Adrenal gland (tissue), 12 donors: ENCODE data around the gene MOB1B. TPM values are rescaled to one million over a fixed set of nuclear protein-coding genes. Genes with fewer than 3 reads are reported as not detected.
A peak's percentile ranks its signal among the peaks of the same experiment; 100 is the strongest.

ENCODE experiments used
- DNase-seq, 7 donors: peaks; one replicate each; pipeline ENCODE4 v3.0.0-alpha.2; 2019 to 2020
- H3K27ac ChIP-seq, 5 donors: fragments of 200-600 bp; sonication (generic) in 4 of 5; 1 replicate in 3 of 5; 2 replicates in 2 of 5; pipeline versions ENCODE4 v1.5.1 to v1.8.0; 2016 to 2020; ENCODE audit warnings: mild to moderate bottlenecking in 1 of 5
- H3K27me3 ChIP-seq: fragments of 200-600 bp; 2 replicates; pipeline ENCODE4 v1.8.0; 2021
- H3K36me3 ChIP-seq, 2 donors: fragments of 200-600 bp; replicated peaks in 1 of 2; 1 replicate in 1 of 2; 2 replicates in 1 of 2; pipeline versions ENCODE4 v1.5.1 to v1.8.0; 2018 to 2022
- H3K4me1 ChIP-seq, 2 donors: fragments of 200-600 bp; replicated peaks in 1 of 2; 1 replicate in 1 of 2; 2 replicates in 1 of 2; pipeline versions ENCODE4 v1.5.1 to v1.8.0; 2018 to 2021
- H3K4me3 ChIP-seq, 4 donors: fragments of 200-600 bp; sonication (generic) in 3 of 4; one replicate each; pipeline ENCODE4 v1.5.1; 2016 to 2018
- H3K9me3 ChIP-seq, 3 donors: fragments of 200-600 bp; sonication (generic) in 1 of 3; replicated peaks in 1 of 3; 1 replicate in 2 of 3; 2 replicates in 1 of 3; pipeline versions ENCODE4 v1.5.1 to v1.8.0; 2016 to 2021
- POLR2A ChIP-seq, 2 donors: fragments of 450-650 bp; IDR thresholded peaks; one replicate each; pipeline ENCODE4 v1.6.1; 2017; ENCODE audit warnings: antibody characterized with exemption in 2 of 2, mild to moderate bottlenecking in 2 of 2, moderate library complexity in 1 of 2
- WGBS, 4 donors: extraction: QIAGEN DNeasy Blood & Tissue Kit in 2 of 4; methylation state at CpG; one replicate each; pipeline versions ENCODE4 v1.1.5 to v1.1.7; 2013 to 2017; 5-methylcytosine and 5-hydroxymethylcytosine counted together
- intact Hi-C, 2 donors: fragments of 100-400 bp; cut with DNase I; formaldehyde crosslinking; loops; one replicate each; pipeline versions ENCODE4 v1.14.1 to v1.15.0; 2022 to 2023
- polyA plus RNA-seq, 3 donors: library from polyadenylated mRNA; stranded (reverse); fragments of 200-250 nt in 2 of 3; fragments of 350-450 nt in 1 of 3; fragmentation: Illumina TruSeq in 1 of 3; extraction: RNeasy Lipid Tissue Mini Kit (QIAGEN cat#74804) in 1 of 3; gene quantifications; one replicate each; pipeline ENCODE4 v1.2.3, GENCODE V29; 2013 to 2014
- total RNA-seq, 9 donors: library from RNA; depleted of rRNA in 4 of 9; stranded (reverse); fragments of >200 nt in 4 of 9; fragments of 120-200 nt in 1 of 9; fragmentation: NEBNext Ultra II Directional in 1 of 9; extraction: Animal tissue kit (Norgen Biotek cat#: 25700) in 1 of 9; gene quantifications; one replicate each; pipeline versions ENCODE4 v1.1.0 to v1.2.4, GENCODE V29; 2013 to 2023
- TF ChIP-seq, protein P1 (sequence below), 6 experiments: fragments of 450-650 bp in 4 of 6; fragments of 200-600 bp in 2 of 6; sonication (generic) in 1 of 6; IDR thresholded peaks; 1 replicate in 5 of 6; 2 replicates in 1 of 6; pipeline versions ENCODE4 v1.5.1 to v1.8.0; 2016 to 2021; ENCODE audit warnings: antibody characterized with exemption in 6 of 6, mild to moderate bottlenecking in 2 of 6, moderate library complexity in 1 of 6
- donor health status: healthy with polysubstance abuse.
- donor health status: Bipolar disorder and iron deficiency.
- donor health status: DM: yes; HTN: yes; CAD: no.
- donor health status: DM: no; HTN: no; CAD: no.
- donor health status: DM: no; HTN: no; CAD: no.
- donor health status: DM: yes; HTN: yes; CAD: no.

Gene MOB1B
- total and polyA plus RNA-seq, 12 donors: 3.5 to 25.4 (median 14.5) TPM

GRCh38 chr4:70945046-70945445 lies 42.9 kb downstream of the MOB1B start:
- TF ChIP-seq POLR2A (IDR thresholded peaks at IDR 0.05): no peak
- TF ChIP-seq, protein P1, sequence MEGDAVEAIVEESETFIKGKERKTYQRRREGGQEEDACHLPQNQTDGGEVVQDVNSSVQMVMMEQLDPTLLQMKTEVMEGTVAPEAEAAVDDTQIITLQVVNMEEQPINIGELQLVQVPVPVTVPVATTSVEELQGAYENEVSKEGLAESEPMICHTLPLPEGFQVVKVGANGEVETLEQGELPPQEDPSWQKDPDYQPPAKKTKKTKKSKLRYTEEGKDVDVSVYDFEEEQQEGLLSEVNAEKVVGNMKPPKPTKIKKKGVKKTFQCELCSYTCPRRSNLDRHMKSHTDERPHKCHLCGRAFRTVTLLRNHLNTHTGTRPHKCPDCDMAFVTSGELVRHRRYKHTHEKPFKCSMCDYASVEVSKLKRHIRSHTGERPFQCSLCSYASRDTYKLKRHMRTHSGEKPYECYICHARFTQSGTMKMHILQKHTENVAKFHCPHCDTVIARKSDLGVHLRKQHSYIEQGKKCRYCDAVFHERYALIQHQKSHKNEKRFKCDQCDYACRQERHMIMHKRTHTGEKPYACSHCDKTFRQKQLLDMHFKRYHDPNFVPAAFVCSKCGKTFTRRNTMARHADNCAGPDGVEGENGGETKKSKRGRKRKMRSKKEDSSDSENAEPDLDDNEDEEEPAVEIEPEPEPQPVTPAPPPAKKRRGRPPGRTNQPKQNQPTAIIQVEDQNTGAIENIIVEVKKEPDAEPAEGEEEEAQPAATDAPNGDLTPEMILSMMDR (IDR thresholded peaks at IDR 0.05): no peak
- Histone ChIP-seq H3K9me3 (no peaks in the 10 kb centered on the region), H3K4me1 (peaks cover 0 to 3% of the 10 kb centered on the region in 2 donors), H3K36me3 (no peaks in the 10 kb centered on the region), H3K27ac (peak overlapping the region in 1 of 5 donors; percentile 66), H3K4me3 (no peak overlapping the region), H3K27me3 (no peaks in the 10 kb centered on the region)
- WGBS, 4 donors: 53 to 55% (median 55%) methylated on average over 3 of the region's 3 CpGs
- intact Hi-C loops: no loop called here
- DNase-seq: no peak

DNA sequence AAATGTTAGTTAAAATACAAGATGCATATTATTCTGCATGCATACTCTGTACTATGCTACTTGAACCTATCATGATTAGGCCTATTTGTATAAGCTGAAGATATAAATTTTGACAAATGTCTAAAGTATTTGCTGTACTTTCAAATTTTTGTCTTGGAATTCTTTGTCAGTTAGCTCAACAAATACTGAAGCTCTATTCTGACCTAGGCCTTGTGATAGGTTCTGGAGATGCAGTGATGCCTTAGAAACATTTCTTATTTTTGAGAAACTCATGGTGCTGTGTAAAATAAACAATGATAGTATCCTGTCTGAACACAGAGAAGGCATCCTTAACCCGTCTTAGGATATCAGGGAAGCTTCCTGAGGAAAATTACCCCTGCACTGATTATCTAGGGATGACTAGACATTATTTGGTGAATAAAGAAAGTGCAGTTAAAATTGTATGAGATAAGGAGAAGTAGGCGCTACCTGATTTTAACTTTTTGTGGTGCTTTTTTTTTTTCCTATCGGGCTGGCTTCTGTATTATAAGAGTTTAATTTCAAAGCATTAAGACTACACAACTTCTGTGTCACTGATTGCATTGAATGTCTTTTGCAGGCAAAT lies 43.4 kb downstream of the MOB1B start:
- Histone ChIP-seq H3K27me3 (no peaks in the 10 kb centered on the region), H3K9me3 (no peaks in the 10 kb centered on the region), H3K4me1 (peaks cover 0 to 3% of the 10 kb centered on the region in 2 donors), H3K36me3 (no peaks in the 10 kb centered on the region), H3K4me3 (no peak overlapping the region), H3K27ac (peak overlapping the region in 1 of 5 donors; percentile 66)
- no peak for DNase-seq
- intact Hi-C loops: no loop called here
- WGBS, 4 donors: 79 to 89% (median 83%) methylated on average over 3 of the region's 3 CpGs
- TF ChIP-seq, protein P1 (IDR thresholded peaks at IDR 0.05): no peak
- no peak for TF ChIP-seq POLR2A (IDR thresholded peaks at IDR 0.05)

- TF ChIP-seq, protein P1 (IDR thresholded peaks at IDR 0.05): no peak
- TF ChIP-seq POLR2A (IDR thresholded peaks at IDR 0.05): no peak
- 61 to 74% (median 67%) methylated on average over 4 of the region's 4 CpGs for WGBS, 4 donors
- DNase-seq: no peak
- Histone ChIP-seq H3K36me3 (no peaks in the 10 kb centered on the region), H3K4me3 (no peak overlapping the region), H3K4me1 (peaks cover 0 to 3% of the 10 kb centered on the region in 2 donors), H3K27ac (peak overlapping the region in 1 of 5 donors; percentile 47), H3K27me3 (no peaks in the 10 kb centered on the region), H3K9me3 (no peaks in the 10 kb centered on the region)
- intact Hi-C loops: no loop called here
Observed at GRCh38 chr4:70946939-70947338, 44.8 kb downstream of the MOB1B start.

GRCh38 chr4:70948665-70949260 lies 46.6 kb downstream of the MOB1B start:
- intact Hi-C loops: no loop called here

More at GRCh38 chr4:70948665-70949260, 46.6 kb downstream of the MOB1B start:
- 80 to 89% (median 85%) methylated on average over 5 of the region's 5 CpGs for WGBS, 4 donors
- no peak for TF ChIP-seq POLR2A (IDR thresholded peaks at IDR 0.05)
- TF ChIP-seq, protein P1 (IDR thresholded peaks at IDR 0.05): no peak
- Histone ChIP-seq H3K27me3 (no peaks in the 10 kb centered on the region), H3K9me3 (no peaks in the 10 kb centered on the region), H3K27ac (no peak overlapping the region), H3K4me1 (peaks cover 0 to 3% of the 10 kb centered on the region in 2 donors), H3K36me3 (no peaks in the 10 kb centered on the region), H3K4me3 (no peak overlapping the region)
- no peak for DNase-seq
